ENCODE results near the gene TTLL4.

TTLL4 gene

GRCh38 chr2:218663901-218664300 is 46.7 kb upstream of the TTLL4 start:
- Histone ChIP-seq H3K79me2 (ENCODE audit: control insufficient read depth, low read length) (peaks cover 23% of the 10 kb centered on the region), H3K4me1 (ENCODE audit: control insufficient read depth, low read length) (peaks cover 9% of the 10 kb centered on the region), H4K20me1 (ENCODE audit: control insufficient read depth, insufficient read depth, low read depth, low read length) (no peaks in the 10 kb centered on the region), H3K36me3 (ENCODE audit: control insufficient read depth, low read length) (peaks cover 72% of the 10 kb centered on the region), H3K27me3 (ENCODE audit: control insufficient read depth, low read length) (no peaks in the 10 kb centered on the region), H3K9me2 (replicated peaks; ENCODE audit: control insufficient read depth, low read length) (no peaks in the 10 kb centered on the region), H3K27ac (ENCODE audit: low read depth, low read length) (no peak overlapping the region), H3F3A (ENCODE audit: control insufficient read depth, insufficient read depth) (no peaks in the 10 kb centered on the region), H3K9me3 (ENCODE audit: control insufficient read depth, insufficient read depth, low read length) (no peaks in the 10 kb centered on the region), H3K4me3 (ENCODE audit: low read length) (no peak overlapping the region), H3K4me2 (ENCODE audit: low read length) (no peak overlapping the region)
- TF ChIP-seq EZH2phosphoT487 (IDR thresholded peaks at IDR 0.05; ENCODE audit: borderline replicate concordance, low read length) (no peak), CTCF (IDR thresholded peaks at IDR 0.05; ENCODE audit: low read depth, low read length, poor library complexity, severe bottlenecking) (no peak)

DNA sequence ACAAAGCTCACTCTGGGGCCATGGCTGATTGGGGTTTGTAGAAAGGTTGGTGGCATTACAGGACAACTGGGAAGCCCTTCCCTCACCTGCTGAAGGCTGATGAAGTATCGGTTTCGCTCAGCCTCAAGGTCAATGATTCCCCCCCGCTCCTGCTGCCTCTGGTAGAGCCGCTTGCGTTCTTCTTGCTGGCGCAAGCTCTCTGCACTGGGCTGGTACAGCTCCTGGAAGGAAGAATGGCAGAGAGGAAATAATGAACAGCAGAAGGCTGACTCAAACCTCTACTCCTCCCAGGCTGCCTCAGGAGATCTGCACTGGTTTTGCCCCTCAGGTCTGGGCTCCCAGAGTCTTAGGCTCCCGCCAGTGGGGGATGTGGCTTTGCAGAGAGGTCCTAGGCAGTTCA is 46.0 kb upstream of the TTLL4 start:
- Histone ChIP-seq H3K79me2 (ENCODE audit: control insufficient read depth, low read length) (peaks cover 23% of the 10 kb centered on the region), H3K27ac (ENCODE audit: low read depth, low read length) (no peak overlapping the region), H3K9me2 (replicated peaks; ENCODE audit: control insufficient read depth, low read length) (no peaks in the 10 kb centered on the region), H4K20me1 (ENCODE audit: control insufficient read depth, insufficient read depth, low read depth, low read length) (no peaks in the 10 kb centered on the region), H3K9me3 (ENCODE audit: control insufficient read depth, insufficient read depth, low read length) (no peaks in the 10 kb centered on the region), H3K4me2 (ENCODE audit: low read length) (no peak overlapping the region), H3F3A (ENCODE audit: control insufficient read depth, insufficient read depth) (no peaks in the 10 kb centered on the region), H3K27me3 (ENCODE audit: control insufficient read depth, low read length) (no peaks in the 10 kb centered on the region), H3K36me3 (ENCODE audit: control insufficient read depth, low read length) (peaks cover 74% of the 10 kb centered on the region), H3K4me3 (ENCODE audit: low read length) (no peak overlapping the region), H3K4me1 (ENCODE audit: control insufficient read depth, low read length) (peaks cover 9% of the 10 kb centered on the region)
- TF ChIP-seq EZH2phosphoT487 (IDR thresholded peaks at IDR 0.05; ENCODE audit: borderline replicate concordance, low read length) (no peak), CTCF (IDR thresholded peaks at IDR 0.05; ENCODE audit: low read depth, low read length, poor library complexity, severe bottlenecking) (no peak)

GRCh38 chr2:218671097-218671653 is 39.5 kb upstream of the TTLL4 start:
- no peaks in the 10 kb centered on the region for H3F3A ChIP-seq (ENCODE audit: control insufficient read depth, insufficient read depth)
- no peaks in the 10 kb centered on the region for H3K27me3 ChIP-seq (ENCODE audit: control insufficient read depth, low read length)
- no peaks in the 10 kb centered on the region for H3K9me2 ChIP-seq (replicated peaks; ENCODE audit: control insufficient read depth, low read length)
- peak overlapping the region; percentile 87 for H3K4me2 ChIP-seq (ENCODE audit: low read length)
- peaks cover 26% of the 10 kb centered on the region for H3K36me3 ChIP-seq (ENCODE audit: control insufficient read depth, low read length)
- H3K27ac ChIP-seq (ENCODE audit: low read depth, low read length) = peak overlapping the region; percentile 48
- H3K9me3 ChIP-seq (ENCODE audit: control insufficient read depth, insufficient read depth, low read length) = no peaks in the 10 kb centered on the region
- peaks cover 17% of the 10 kb centered on the region for H3K4me1 ChIP-seq (ENCODE audit: control insufficient read depth, low read length)
- peaks cover 30% of the 10 kb centered on the region for H3K79me2 ChIP-seq (ENCODE audit: control insufficient read depth, low read length)
- H3K4me3 ChIP-seq (ENCODE audit: low read length) = peak overlapping the region; percentile 100
- H4K20me1 ChIP-seq (ENCODE audit: control insufficient read depth, insufficient read depth, low read depth, low read length) = no peaks in the 10 kb centered on the region
- TF ChIP-seq EZH2phosphoT487 (IDR thresholded peaks at IDR 0.05; ENCODE audit: borderline replicate concordance, low read length) (no peak), CTCF (IDR thresholded peaks at IDR 0.05; ENCODE audit: low read depth, low read length, poor library complexity, severe bottlenecking) (no peak)
